ENCODE results near the gene CARMIL1. TPM values are rescaled to one million over a fixed set of nuclear protein-coding genes. Genes with fewer than 3 reads are reported as not detected.

CARMIL1 gene
- total RNA-seq, 1 donor = 38.7 TPM

DNA sequence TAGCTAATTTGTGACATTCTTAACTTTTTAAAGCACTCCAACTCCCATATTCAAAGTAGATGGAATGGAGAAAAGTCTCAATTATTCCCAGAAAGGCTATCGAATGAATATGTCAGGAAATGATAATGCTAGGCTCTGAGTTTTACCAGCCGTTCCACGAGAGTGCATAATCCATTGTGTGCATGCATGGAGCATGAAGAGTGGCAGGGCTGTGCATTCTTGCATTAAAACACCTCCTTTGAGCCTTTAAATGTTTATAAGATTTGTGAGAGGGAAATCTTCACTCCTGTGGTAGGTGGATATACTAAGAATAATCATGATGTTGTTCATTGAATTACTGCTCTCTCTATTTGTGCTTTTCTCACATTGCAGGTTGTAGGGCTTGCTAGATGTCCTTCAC, 178.3 kb downstream of the CARMIL1 start:
- TF ChIP-seq, protein P1, sequence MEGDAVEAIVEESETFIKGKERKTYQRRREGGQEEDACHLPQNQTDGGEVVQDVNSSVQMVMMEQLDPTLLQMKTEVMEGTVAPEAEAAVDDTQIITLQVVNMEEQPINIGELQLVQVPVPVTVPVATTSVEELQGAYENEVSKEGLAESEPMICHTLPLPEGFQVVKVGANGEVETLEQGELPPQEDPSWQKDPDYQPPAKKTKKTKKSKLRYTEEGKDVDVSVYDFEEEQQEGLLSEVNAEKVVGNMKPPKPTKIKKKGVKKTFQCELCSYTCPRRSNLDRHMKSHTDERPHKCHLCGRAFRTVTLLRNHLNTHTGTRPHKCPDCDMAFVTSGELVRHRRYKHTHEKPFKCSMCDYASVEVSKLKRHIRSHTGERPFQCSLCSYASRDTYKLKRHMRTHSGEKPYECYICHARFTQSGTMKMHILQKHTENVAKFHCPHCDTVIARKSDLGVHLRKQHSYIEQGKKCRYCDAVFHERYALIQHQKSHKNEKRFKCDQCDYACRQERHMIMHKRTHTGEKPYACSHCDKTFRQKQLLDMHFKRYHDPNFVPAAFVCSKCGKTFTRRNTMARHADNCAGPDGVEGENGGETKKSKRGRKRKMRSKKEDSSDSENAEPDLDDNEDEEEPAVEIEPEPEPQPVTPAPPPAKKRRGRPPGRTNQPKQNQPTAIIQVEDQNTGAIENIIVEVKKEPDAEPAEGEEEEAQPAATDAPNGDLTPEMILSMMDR (IDR thresholded peaks at IDR 0.05; ENCODE audit: insufficient read depth, low read length) = no peak
- H3K4me3 ChIP-seq (ENCODE audit: low read depth, low read length) = no peak overlapping the region
- DNase-seq (ENCODE audit: low read depth) = no peak

- TF ChIP-seq, protein P1 (IDR thresholded peaks at IDR 0.05; ENCODE audit: insufficient read depth, low read length) = no peak
- peak; percentile 78 for DNase-seq (ENCODE audit: low read depth)
- H3K4me3 ChIP-seq (ENCODE audit: low read depth, low read length) = no peak overlapping the region
These were observed 179.3 kb downstream of the CARMIL1 start for GRCh38 chr6:25458485-25458884.

DNA sequence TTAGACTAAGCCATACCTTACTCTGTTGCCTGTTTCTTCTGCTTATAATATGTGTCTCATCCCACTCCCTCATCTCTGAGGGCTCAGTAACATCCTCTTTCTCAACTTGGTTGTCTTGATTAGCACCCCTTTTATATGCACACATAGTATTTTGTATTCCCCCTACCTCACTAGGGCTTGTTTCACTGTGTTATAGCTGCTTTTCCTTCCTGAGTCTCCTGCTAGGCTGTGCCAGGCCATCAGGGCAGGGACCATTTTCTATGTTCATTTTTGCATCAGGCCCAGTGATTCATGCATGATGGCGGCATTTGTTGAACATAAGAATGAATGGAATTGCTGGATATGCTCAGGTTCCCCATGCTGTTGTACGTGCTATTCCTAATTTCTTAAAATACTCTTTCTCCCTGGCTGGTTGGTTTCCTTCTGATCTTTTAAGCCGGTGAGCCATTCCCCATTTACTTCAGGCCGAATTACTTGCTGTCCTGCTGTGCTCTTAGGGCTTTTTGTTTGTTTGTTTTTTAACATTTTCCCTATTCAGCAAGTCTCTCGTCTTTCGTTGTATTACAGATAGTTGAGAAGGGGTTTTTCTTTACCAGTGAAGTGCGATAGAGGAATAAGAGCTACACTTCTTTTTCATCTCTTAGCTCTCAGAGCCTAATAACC, 183.2 kb downstream of the CARMIL1 start:
- no peak for DNase-seq (ENCODE audit: low read depth)
- H3K4me3 ChIP-seq (ENCODE audit: low read depth, low read length) = no peak overlapping the region
- TF ChIP-seq, protein P1 (IDR thresholded peaks at IDR 0.05; ENCODE audit: insufficient read depth, low read length) = no peak

GRCh38 chr6:25463441-25463840, 184.3 kb downstream of the CARMIL1 start:
- TF ChIP-seq, protein P1 (IDR thresholded peaks at IDR 0.05; ENCODE audit: insufficient read depth, low read length) = no peak
- DNase-seq (ENCODE audit: low read depth) = no peak
- H3K4me3 ChIP-seq (ENCODE audit: low read depth, low read length) = no peak overlapping the region

- TF ChIP-seq, protein P1 (IDR thresholded peaks at IDR 0.05; ENCODE audit: insufficient read depth, low read length) = no peak
- H3K4me3 ChIP-seq (ENCODE audit: low read depth, low read length) = no peak overlapping the region
- DNase-seq (ENCODE audit: low read depth) = no peak
These were observed 185.1 kb downstream of the CARMIL1 start for GRCh38 chr6:25464225-25464624.

- TF ChIP-seq, protein P1 (IDR thresholded peaks at IDR 0.05; ENCODE audit: insufficient read depth, low read length) = no peak
- H3K4me3 ChIP-seq (ENCODE audit: low read depth, low read length) = no peak overlapping the region
- no peak for DNase-seq (ENCODE audit: low read depth)
These were observed 186.8 kb downstream of the CARMIL1 start for GRCh38 chr6:25465941-25466340.

DNA sequence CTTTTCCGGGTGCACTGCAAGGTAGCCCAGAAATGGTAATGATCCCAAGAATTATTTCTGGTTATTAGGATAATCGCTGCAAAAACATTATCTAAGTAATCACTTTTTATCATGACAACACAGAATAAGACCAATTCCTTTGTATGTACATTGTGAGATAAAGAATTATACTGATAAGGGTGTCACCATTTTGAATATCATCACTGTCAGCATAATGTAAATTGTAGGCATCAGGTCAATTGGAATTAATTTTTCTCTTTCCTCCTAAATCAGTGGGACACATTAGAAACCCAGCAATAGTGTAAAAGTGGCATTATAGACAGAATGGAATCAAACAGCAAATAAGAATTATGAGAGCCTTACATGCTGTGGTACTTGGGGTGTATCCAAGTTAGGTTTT, 189.7 kb downstream of the CARMIL1 start:
- no peak overlapping the region for H3K4me3 ChIP-seq (ENCODE audit: low read depth, low read length)
- no peak for DNase-seq (ENCODE audit: low read depth)
- TF ChIP-seq, protein P1 (IDR thresholded peaks at IDR 0.05; ENCODE audit: insufficient read depth, low read length) = no peak
